ENCODE results near the gene KLK1.

- TF ChIP-seq CTCF (IDR thresholded peaks at IDR 0.05) = no peak
- TF ChIP-seq POLR2AphosphoS5 (IDR thresholded peaks at IDR 0.05) = no peak
Observed at GRCh38 chr19:50791594-50792271, 31.9 kb downstream of the KLK1 start.

Measured in breast epithelium (tissue), 3 donors.